Caco-2 (cell line): ENCODE measurements around the gene LRRC8E. TPM values are rescaled to one million over a fixed set of nuclear protein-coding genes. Genes with fewer than 3 reads are reported as not detected.

Experiments used
- BruUV-seq: library from RNA; stranded (reverse); fragments of 400-500 nt; replicated peaks from 2 replicates; lab custom pipeline; 2021; lab: Mats Ljungman, UMichigan
- CTCF ChIA-PET: fragments of 300-600 bp; sonication (Branson Sonifier 250); formaldehyde crosslinking; loops from one replicate; lab custom pipeline; 2022; ENCODE audit warnings: antibody characterized with exemption; lab: Charles Lee
- POLR2A ChIA-PET: fragments of 300-600 bp; sonication (Branson Sonifier 250); formaldehyde crosslinking; loops from one replicate; lab custom pipeline; 2022; ENCODE audit warnings: antibody characterized with exemption; lab: Charles Lee
- DNase-seq, 2 experiments: peaks; one replicate each; pipeline versions ENCODE4 v3.0.0 to v3.0.0-alpha.2; 2020 to 2022
- H3K27me3 ChIP-seq: replicated peaks from 2 replicates; pipeline ENCODE4 v1.6.0; 2011; ENCODE audit warnings: low read length; ENCODE audit not compliant: control insufficient read depth, insufficient read depth
- H3K36me3 ChIP-seq: 2 replicates; pipeline ENCODE4 v1.5.1; 2011; ENCODE audit warnings: low read length; ENCODE audit not compliant: control insufficient read depth, insufficient read depth
- H3K4me1 ChIP-seq: fragments of 250-450 bp; sonication (Bioruptor Pico); 2 replicates; pipeline ENCODE4 v1.5.1; 2020; ENCODE audit warnings: mild to moderate bottlenecking
- H3K4me3 ChIP-seq: 2 replicates; pipeline ENCODE4 v1.5.1; 2011; ENCODE audit warnings: low read depth, mild to moderate bottlenecking, control low read depth, low read length
- H3K9me3 ChIP-seq: fragments of 250-450 bp; sonication (Bioruptor Pico); 2 replicates; pipeline ENCODE4 v1.5.1; 2020; ENCODE audit warnings: mild to moderate bottlenecking, moderate library complexity
- H3K27ac Mint-ChIP-seq: one replicate; pipeline ENCODE4 v1.8.0; 2022; ENCODE audit warnings: mixed read lengths; ENCODE audit not compliant: unreplicated experiment
- H3K27me3 Mint-ChIP-seq: one replicate; pipeline ENCODE4 v1.8.0; 2022; ENCODE audit warnings: mixed read lengths; ENCODE audit not compliant: insufficient read depth, unreplicated experiment
- H3K36me3 Mint-ChIP-seq: one replicate; pipeline ENCODE4 v1.8.0; 2022; ENCODE audit warnings: mild to moderate bottlenecking, mixed read lengths; ENCODE audit not compliant: insufficient read depth, unreplicated experiment
- H3K4me1 Mint-ChIP-seq: one replicate; pipeline ENCODE4 v1.8.0; 2022; ENCODE audit warnings: low read depth, mixed read lengths; ENCODE audit not compliant: unreplicated experiment
- H3K4me3 Mint-ChIP-seq: one replicate; pipeline ENCODE4 v1.8.0; 2022; ENCODE audit warnings: mild to moderate bottlenecking, moderate library complexity, mixed read lengths; ENCODE audit not compliant: unreplicated experiment
- H3K9me3 Mint-ChIP-seq: one replicate; pipeline ENCODE4 v1.8.0; 2022; ENCODE audit warnings: mixed read lengths; ENCODE audit not compliant: unreplicated experiment
- CTCF ChIP-seq, 2 experiments: fragments of 200-600 bp in 1 of 2; IDR thresholded peaks; 1 replicate in 1 of 2; 2 replicates in 1 of 2; pipeline versions ENCODE4 v1.5.1 to v1.8.0; 2011 to 2022; ENCODE audit warnings: antibody characterized with exemption in 1 of 2, control low read depth in 1 of 2, inconsistent platforms in 1 of 2, low read depth in 1 of 2, low read length in 1 of 2, mild to moderate bottlenecking in 1 of 2, moderate library complexity in 1 of 2; ENCODE audit not compliant: insufficient read depth in 1 of 2, severe bottlenecking in 1 of 2, unreplicated experiment in 1 of 2
- intact Hi-C: fragments of 100-400 bp; cut with micrococcal nuclease; formaldehyde crosslinking; loops from one replicate; pipeline ENCODE4 v1.10.0; 2022; ENCODE audit not compliant: unreplicated experiment
- total RNA-seq: library from RNA; stranded (reverse); gene quantifications from 2 replicates; pipeline ENCODE4 v1.2.3, GENCODE V29; 2022

Gene LRRC8E
- total RNA-seq, 1 experiment from 2014 or later: 6.7 TPM

DNA sequence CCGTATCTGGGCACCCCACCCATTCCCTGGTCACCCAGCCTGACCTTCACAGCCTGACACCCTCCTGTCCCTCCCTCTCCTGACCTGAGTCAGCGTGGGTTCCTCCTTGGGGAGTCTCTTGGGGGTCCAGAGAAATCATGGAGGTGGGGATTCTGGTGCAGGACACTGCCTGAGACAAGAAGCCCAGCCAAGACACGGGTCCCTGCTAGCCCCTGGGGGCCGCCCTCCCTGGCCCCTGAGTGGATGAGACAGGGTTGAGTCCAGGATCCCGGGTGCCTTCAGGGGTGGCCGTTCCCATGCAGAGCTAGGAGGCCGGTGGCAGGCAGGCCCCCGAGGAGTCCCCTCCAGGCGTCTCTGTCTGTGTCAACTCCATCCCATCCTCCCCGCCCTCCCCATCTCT lies 17.0 kb downstream of the LRRC8E start:
- no peak for TF ChIP-seq CTCF (IDR thresholded peaks at IDR 0.05; ENCODE audit: insufficient read depth in 1 of 2, low read depth in 1 of 2, low read length in 1 of 2, severe bottlenecking in 1 of 2, unreplicated experiment in 1 of 2)
- peaks cover 6% of the 10 kb centered on the region for H3K4me1 Mint-ChIP-seq
- BruUV-seq: no TSS peak
- ChIA-PET CTCF (interaction anchor here (0.5 kb wide), 1 partner anchor 1927 kb away, joined by 3 read pairs; no protein-coding TSS in a partner anchor), POLR2A (no interaction called here)
- H3K9me3 Mint-ChIP-seq: no peaks in the 10 kb centered on the region
- H3K27me3 Mint-ChIP-seq: no peaks in the 10 kb centered on the region
- Histone ChIP-seq H3K36me3 (peaks cover 2% of the 10 kb centered on the region; the same call in 1 of the 2 replicates), H3K9me3 (no peaks in the 10 kb centered on the region), H3K4me1 (peaks cover 12% of the 10 kb centered on the region; the same call in 1 of the 2 replicates), H3K4me3 (no peak overlapping the region), H3K27me3 (no peaks in the 10 kb centered on the region)
- H3K4me3 Mint-ChIP-seq: peak overlapping the region; percentile 92
- peak overlapping the region; percentile 82 for H3K27ac Mint-ChIP-seq
- no peak for DNase-seq
- H3K36me3 Mint-ChIP-seq: peaks cover 30% of the 10 kb centered on the region
- intact Hi-C loops: no loop called here

DNA sequence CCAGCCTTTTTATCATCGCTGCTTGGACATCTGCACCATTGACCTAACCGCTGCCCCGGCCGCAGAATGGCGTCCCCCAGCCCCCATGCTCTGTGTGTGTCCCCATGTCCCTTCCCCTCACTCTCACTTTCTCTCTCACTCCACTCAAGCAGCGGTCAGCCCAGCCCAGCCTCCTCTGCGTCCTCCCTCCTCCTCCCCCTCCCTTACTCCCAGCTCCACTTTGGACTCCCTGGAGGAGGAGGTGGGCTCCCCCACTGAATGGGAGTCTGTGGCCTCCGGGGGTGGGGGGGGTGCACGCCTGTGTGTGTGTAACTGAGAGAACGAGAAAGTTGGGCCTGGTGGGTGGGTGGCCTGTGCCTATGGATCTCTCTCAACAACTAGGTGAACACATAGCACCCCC lies 17.5 kb downstream of the LRRC8E start:
- H3K4me1 ChIP-seq: peaks cover 12% of the 10 kb centered on the region; the same call in 1 of the 2 replicates
- no peak for DNase-seq
- intact Hi-C loops: no loop called here
- no peak overlapping the region for H3K4me3 ChIP-seq
- peak overlapping the region; percentile 92 for H3K4me3 Mint-ChIP-seq
- H3K27me3 Mint-ChIP-seq: no peaks in the 10 kb centered on the region
- peaks cover 35% of the 10 kb centered on the region for H3K36me3 Mint-ChIP-seq
- H3K9me3 ChIP-seq: no peaks in the 10 kb centered on the region
- H3K9me3 Mint-ChIP-seq: no peaks in the 10 kb centered on the region
- ChIA-PET CTCF (interaction anchor here (0.5 kb wide), 1 partner anchor 1927 kb away, joined by 3 read pairs; no protein-coding TSS in a partner anchor), POLR2A (no interaction called here)
- no peak for TF ChIP-seq CTCF (IDR thresholded peaks at IDR 0.05; ENCODE audit: insufficient read depth in 1 of 2, low read depth in 1 of 2, low read length in 1 of 2, severe bottlenecking in 1 of 2, unreplicated experiment in 1 of 2)
- H3K27ac Mint-ChIP-seq: no peak overlapping the region
- no TSS peak for BruUV-seq
- H3K36me3 ChIP-seq: peaks cover 2% of the 10 kb centered on the region; the same call in 1 of the 2 replicates
- H3K4me1 Mint-ChIP-seq: peaks cover 6% of the 10 kb centered on the region
- no peaks in the 10 kb centered on the region for H3K27me3 ChIP-seq

DNA sequence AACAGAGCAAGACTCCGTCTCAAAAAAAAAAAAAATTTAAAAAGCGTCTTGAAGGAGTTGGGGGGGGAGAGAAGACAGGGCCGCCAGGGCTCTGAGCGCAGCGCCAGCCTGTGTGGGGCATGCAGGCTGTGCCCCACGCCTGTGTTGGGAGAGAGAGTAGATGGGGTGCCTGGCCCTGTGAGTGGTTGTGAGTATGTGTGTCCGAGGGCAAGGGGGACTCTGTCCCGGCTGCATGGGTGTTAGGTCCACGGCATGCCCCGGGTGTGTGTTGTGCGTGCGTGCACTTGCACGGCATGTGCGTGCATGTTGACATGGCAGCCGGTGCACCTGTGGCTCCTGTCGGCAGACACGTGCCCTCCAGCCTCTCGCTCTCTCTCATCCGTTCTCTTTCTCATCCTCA lies 18.8 kb downstream of the LRRC8E start:
- Histone ChIP-seq H3K4me3 (no peak overlapping the region), H3K9me3 (no peaks in the 10 kb centered on the region), H3K36me3 (peaks cover 2% of the 10 kb centered on the region; the same call in 1 of the 2 replicates), H3K27me3 (no peaks in the 10 kb centered on the region), H3K4me1 (peaks cover 12% of the 10 kb centered on the region; the same call in 1 of the 2 replicates)
- Mint-ChIP-seq H3K4me1 (peaks cover 6% of the 10 kb centered on the region), H3K4me3 (peak overlapping the region; percentile 13), H3K27ac (no peak overlapping the region), H3K36me3 (peaks cover 45% of the 10 kb centered on the region), H3K27me3 (no peaks in the 10 kb centered on the region), H3K9me3 (no peaks in the 10 kb centered on the region)
- no peak for DNase-seq
- TF ChIP-seq CTCF (IDR thresholded peaks at IDR 0.05; ENCODE audit: insufficient read depth in 1 of 2, low read depth in 1 of 2, low read length in 1 of 2, severe bottlenecking in 1 of 2, unreplicated experiment in 1 of 2): no peak
- ChIA-PET POLR2A (no interaction called here), CTCF (no interaction called here)
- BruUV-seq: no TSS peak
- intact Hi-C loops: no loop called here
